Measurements from ENCODE around the gene PLPPR3. TPM values are rescaled to one million over a fixed set of nuclear protein-coding genes. Genes with fewer than 3 reads are reported as not detected.

Gene PLPPR3
- total RNA-seq, 4 donors from 2014 or later = not detected

DNA sequence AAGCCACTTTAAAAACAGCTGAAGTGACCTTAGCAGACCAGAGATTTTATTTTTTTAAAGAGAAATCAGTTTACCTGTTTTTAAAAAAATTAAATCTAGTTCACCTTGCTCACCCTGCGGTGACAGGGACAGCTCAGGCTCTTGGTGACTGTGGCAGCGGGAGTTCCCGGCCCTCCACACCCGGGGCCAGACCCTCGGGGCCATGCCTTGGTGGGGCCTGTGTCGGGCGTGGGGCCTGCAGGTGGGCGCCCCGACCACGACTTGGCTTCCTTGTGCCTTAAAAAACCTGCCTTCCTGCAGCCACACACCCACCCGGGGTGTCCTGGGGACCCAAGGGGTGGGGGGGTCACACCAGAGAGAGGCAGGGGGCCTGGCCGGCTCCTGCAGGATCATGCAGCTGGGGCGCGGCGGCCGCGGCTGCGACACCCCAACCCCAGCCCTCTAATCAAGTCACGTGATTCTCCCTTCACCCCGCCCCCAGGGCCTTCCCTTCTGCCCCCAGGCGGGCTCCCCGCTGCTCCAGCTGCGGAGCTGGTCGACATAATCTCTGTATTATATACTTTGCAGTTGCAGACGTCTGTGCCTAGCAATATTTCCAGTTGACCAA lies 10.8 kb downstream of the PLPPR3 start:
- in situ Hi-C loops (cut with MboI; ENCODE audit: low sequenced_read_pairs in 4 of 4) (no loop called here), intact Hi-C loops (cut with DNase I; ENCODE audit: low total_unique reads) (no loop called here)
- Histone ChIP-seq H3K9me3 (no peaks in the 10 kb centered on the region), H3K36me3 (peaks cover 0 to 61% of the 10 kb centered on the region in 2 donors), H3K4me3 (no peak overlapping the region), H3K4me1 (no peaks in the 10 kb centered on the region), H3K27ac (no peak overlapping the region), H3K27me3 (no peaks in the 10 kb centered on the region)
- DNase-seq = no peak
- ATAC-seq = no peak
- TF ChIP-seq, protein P1, sequence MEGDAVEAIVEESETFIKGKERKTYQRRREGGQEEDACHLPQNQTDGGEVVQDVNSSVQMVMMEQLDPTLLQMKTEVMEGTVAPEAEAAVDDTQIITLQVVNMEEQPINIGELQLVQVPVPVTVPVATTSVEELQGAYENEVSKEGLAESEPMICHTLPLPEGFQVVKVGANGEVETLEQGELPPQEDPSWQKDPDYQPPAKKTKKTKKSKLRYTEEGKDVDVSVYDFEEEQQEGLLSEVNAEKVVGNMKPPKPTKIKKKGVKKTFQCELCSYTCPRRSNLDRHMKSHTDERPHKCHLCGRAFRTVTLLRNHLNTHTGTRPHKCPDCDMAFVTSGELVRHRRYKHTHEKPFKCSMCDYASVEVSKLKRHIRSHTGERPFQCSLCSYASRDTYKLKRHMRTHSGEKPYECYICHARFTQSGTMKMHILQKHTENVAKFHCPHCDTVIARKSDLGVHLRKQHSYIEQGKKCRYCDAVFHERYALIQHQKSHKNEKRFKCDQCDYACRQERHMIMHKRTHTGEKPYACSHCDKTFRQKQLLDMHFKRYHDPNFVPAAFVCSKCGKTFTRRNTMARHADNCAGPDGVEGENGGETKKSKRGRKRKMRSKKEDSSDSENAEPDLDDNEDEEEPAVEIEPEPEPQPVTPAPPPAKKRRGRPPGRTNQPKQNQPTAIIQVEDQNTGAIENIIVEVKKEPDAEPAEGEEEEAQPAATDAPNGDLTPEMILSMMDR (IDR thresholded peaks at IDR 0.05 in 4 of 5, conservative IDR thresholded peaks at IDR 0.05 in 1 of 5) = no peak
- TF ChIP-seq POLR2A (IDR thresholded peaks at IDR 0.05) = no peak

DNA sequence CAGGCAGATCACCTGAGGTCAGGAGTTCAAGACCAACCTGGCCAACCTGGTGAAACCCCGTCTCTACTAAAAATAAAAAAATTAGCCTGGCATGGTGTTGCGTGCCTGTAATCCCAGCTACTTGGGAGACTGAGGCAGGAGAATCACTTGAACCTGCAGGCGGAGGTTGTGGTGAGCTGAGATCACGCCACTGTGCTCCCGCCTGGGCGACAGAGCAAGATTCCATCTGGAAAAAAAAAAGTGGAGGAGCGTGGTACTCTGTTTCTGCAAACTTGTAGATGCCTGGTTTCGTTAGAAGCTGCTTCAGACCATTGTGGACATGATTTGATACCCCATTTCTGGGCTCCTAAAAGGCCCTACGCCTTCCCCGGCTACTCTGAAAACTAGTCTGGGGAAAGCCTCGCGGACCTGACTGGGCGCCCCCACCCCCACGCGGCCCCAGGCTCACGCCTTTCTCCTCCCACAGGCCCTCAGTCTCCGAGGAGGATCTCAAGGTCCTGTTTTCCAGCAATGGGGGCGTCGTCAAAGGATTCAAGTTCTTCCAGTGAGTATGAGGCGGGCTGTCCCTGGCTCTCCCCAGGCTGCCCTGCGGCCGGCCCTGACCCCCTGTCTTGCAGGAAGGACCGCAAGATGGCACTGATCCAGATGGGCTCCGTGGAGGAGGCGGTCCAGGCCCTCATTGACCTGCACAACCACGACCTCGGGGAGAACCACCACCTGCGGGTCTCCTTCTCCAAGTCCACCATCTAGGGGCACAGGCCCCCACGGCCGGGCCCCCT lies 11.5 kb downstream of the PLPPR3 start:
- no peaks in the 10 kb centered on the region for H3K9me3 ChIP-seq
- DNase-seq (no peak), ATAC-seq (no peak)
- no peak overlapping the region for H3K4me3 ChIP-seq
- no peaks in the 10 kb centered on the region for H3K27me3 ChIP-seq
- H3K27ac ChIP-seq = no peak overlapping the region
- intact Hi-C loops (cut with DNase I; ENCODE audit: low total_unique reads) (no loop called here), in situ Hi-C loops (cut with MboI; ENCODE audit: low sequenced_read_pairs in 4 of 4) (no loop called here)
- H3K4me1 ChIP-seq = no peaks in the 10 kb centered on the region
- no peak for TF ChIP-seq POLR2A (IDR thresholded peaks at IDR 0.05)
- TF ChIP-seq, protein P1 (IDR thresholded peaks at IDR 0.05 in 4 of 5, conservative IDR thresholded peaks at IDR 0.05 in 1 of 5) = no peak
- peaks cover 0 to 67% of the 10 kb centered on the region in 2 donors for H3K36me3 ChIP-seq

DNA sequence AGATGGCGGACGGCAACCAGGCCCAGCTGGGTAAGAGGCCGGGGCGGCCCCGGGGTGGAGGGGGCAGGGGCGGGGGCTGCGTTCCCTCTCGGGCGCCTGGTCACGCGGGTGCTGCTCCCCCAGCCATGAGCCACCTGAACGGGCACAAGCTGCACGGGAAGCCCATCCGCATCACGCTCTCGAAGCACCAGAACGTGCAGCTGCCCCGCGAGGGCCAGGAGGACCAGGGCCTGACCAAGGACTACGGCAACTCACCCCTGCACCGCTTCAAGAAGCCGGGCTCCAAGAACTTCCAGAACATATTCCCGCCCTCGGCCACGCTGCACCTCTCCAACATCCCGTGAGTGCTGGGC lies 13.4 kb downstream of the PLPPR3 start:
- no peak overlapping the region for H3K27ac ChIP-seq
- in situ Hi-C loops (cut with MboI; ENCODE audit: low sequenced_read_pairs in 4 of 4) = no loop called here
- H3K4me3 ChIP-seq = no peak overlapping the region
- intact Hi-C loops (cut with DNase I; ENCODE audit: low total_unique reads) = no loop called here
- no peaks in the 10 kb centered on the region for H3K9me3 ChIP-seq
- no peak for ATAC-seq
- peaks cover 0 to 83% of the 10 kb centered on the region in 2 donors for H3K36me3 ChIP-seq
- TF ChIP-seq, protein P1 (IDR thresholded peaks at IDR 0.05 in 4 of 5, conservative IDR thresholded peaks at IDR 0.05 in 1 of 5) = no peak
- no peak for TF ChIP-seq POLR2A (IDR thresholded peaks at IDR 0.05)
- DNase-seq = no peak
- no peaks in the 10 kb centered on the region for H3K27me3 ChIP-seq
- peaks cover under 1 to 6% of the 10 kb centered on the region in 2 donors for H3K4me1 ChIP-seq

DNA sequence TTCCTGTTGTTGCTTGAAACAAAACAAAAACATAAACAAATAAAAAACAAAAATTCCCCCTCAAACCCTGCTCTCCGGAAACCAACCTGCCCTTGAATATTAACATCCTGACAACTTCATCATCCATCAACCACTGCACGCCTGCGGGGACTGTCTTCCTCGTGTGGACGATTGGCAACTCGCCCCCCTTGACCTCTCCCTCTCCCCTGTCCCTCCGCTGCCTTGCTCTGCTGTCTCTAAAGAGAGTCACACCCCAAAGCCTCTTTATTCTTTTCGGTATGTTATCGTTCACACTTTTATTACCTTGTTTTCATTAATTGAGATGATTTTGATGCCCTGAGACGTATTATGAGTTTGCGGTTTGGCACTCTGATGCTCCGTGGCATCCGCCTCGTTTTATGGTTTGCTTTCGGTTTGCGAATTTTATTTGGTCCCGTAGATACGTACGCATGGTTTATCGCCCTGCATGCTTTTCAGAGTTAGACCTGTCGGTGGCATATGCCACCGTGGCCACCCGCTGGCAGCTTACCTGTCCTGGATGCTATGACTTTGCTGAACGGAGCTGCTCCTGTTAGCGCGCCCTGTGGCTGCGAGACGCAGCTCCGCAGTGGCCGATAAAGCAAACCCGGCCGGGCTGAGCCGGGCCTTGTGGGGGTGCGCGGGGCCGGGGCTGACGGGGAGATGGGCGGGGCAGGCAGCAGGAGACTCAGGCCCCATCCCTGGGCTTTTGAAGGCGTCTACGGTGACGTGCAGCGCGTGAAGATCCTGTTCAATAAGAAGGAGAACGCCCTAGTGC lies 13.9 kb downstream of the PLPPR3 start:
- ATAC-seq (no peak), DNase-seq (no peak)
- no peaks in the 10 kb centered on the region for H3K27me3 ChIP-seq
- no peak overlapping the region for H3K27ac ChIP-seq
- no peaks in the 10 kb centered on the region for H3K9me3 ChIP-seq
- intact Hi-C loops (cut with DNase I; ENCODE audit: low total_unique reads) = no loop called here
- H3K4me3 ChIP-seq = no peak overlapping the region
- peaks cover 7 to 11% of the 10 kb centered on the region in 2 donors for H3K4me1 ChIP-seq
- peaks cover 0 to 83% of the 10 kb centered on the region in 2 donors for H3K36me3 ChIP-seq
- in situ Hi-C loops (cut with MboI; ENCODE audit: low sequenced_read_pairs in 4 of 4) = no loop called here
- TF ChIP-seq, protein P1 (IDR thresholded peaks at IDR 0.05 in 4 of 5, conservative IDR thresholded peaks at IDR 0.05 in 1 of 5) = no peak
- TF ChIP-seq POLR2A (IDR thresholded peaks at IDR 0.05) = no peak

Measured in gastrocnemius medialis (tissue), 4 donors.